Skeletal muscle satellite cell (primary cell): ENCODE results near the gene GABARAPL2.
A peak's percentile ranks its signal among the peaks of the same experiment; 100 is the strongest.

Source experiments
- H3K27me3 ChIP-seq: 2 replicates; pipeline ENCODE4 v1.7.0; 2013; ENCODE audit warnings: low read length; ENCODE audit not compliant: control insufficient read depth, insufficient read depth
- H3K36me3 ChIP-seq: 2 replicates; pipeline ENCODE4 v1.7.0; 2013; ENCODE audit warnings: mild to moderate bottlenecking, control low read depth, low read length; ENCODE audit not compliant: insufficient read depth
- H3K4me1 ChIP-seq: 2 replicates; pipeline ENCODE4 v1.7.0; 2013; ENCODE audit warnings: low read length; ENCODE audit not compliant: control insufficient read depth, insufficient read depth
- H3K4me2 ChIP-seq: 2 replicates; pipeline ENCODE4 v1.7.0; 2013; ENCODE audit warnings: mild to moderate bottlenecking, low read length
- H3K4me3 ChIP-seq: 2 replicates; pipeline ENCODE4 v1.7.0; 2013; ENCODE audit warnings: low read length
- H3K9ac ChIP-seq: 2 replicates; pipeline ENCODE4 v1.7.0; 2013; ENCODE audit warnings: mild to moderate bottlenecking, low read depth, low read length, moderate library complexity
- H3K9me3 ChIP-seq: replicated peaks from 2 replicates; pipeline ENCODE4 v1.7.0; 2013; ENCODE audit warnings: mild to moderate bottlenecking, control low read depth, low read length

Gene GABARAPL2

GRCh38 chr16:75555707-75556430, 10.3 kb upstream of the GABARAPL2 start, which contains the start of gene TMEM231:
Gene TMEM231, minus strand, starts transcription at chr16:75556252. Its CDS starts 43 bp downstream, at chr16:75556209.
- Histone ChIP-seq H3K4me1 (peaks cover 19% of the 10 kb centered on the region), H3K36me3 (no peaks in the 10 kb centered on the region), H3K27me3 (no peaks in the 10 kb centered on the region), H3K9ac (peak within 1 kb of the TSS; percentile 79), H3K4me2 (peak within 1 kb of the TSS; percentile 95), H3K9me3 (no peaks in the 10 kb centered on the region), H3K4me3 (peak within 1 kb of the TSS; percentile 75)

DNA sequence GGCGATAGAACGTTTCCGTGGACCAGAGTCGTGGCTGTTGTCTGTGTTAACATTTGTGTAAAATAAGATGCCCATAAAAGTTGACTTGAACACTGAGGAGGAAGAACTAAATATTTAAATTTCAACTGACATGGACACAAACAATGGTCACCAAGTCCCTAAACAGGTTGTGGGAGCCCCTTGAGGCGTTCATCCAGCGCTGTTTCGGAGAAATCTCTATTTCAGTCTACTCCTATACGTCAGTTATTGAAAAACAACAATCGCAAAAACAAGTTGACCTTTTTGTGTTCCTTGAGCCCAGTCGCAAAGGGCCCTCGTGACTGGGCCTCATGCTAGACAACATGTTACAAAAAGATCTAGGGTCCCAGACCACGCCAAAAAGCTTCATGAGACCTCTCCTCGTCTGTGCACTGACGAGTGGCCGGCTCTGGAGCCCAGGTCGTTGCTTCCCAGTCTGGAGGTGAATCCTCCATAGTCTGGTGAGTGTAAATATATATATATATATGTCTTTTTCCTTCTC, 9.7 kb upstream of the GABARAPL2 start:
- Histone ChIP-seq H3K27me3 (no peaks in the 10 kb centered on the region), H3K9ac (peak overlapping the region; percentile 79), H3K9me3 (no peaks in the 10 kb centered on the region), H3K4me1 (peaks cover 19% of the 10 kb centered on the region), H3K4me2 (peak overlapping the region; percentile 95), H3K4me3 (peak overlapping the region; percentile 75), H3K36me3 (no peaks in the 10 kb centered on the region)

GRCh38 chr16:75558846-75559401, 7.3 kb upstream of the GABARAPL2 start:
- Histone ChIP-seq H3K4me2 (no peak overlapping the region), H3K36me3 (no peaks in the 10 kb centered on the region), H3K4me1 (peaks cover 19% of the 10 kb centered on the region), H3K4me3 (no peak overlapping the region), H3K27me3 (peaks cover 14% of the 10 kb centered on the region), H3K9me3 (no peaks in the 10 kb centered on the region), H3K9ac (no peak overlapping the region)

DNA sequence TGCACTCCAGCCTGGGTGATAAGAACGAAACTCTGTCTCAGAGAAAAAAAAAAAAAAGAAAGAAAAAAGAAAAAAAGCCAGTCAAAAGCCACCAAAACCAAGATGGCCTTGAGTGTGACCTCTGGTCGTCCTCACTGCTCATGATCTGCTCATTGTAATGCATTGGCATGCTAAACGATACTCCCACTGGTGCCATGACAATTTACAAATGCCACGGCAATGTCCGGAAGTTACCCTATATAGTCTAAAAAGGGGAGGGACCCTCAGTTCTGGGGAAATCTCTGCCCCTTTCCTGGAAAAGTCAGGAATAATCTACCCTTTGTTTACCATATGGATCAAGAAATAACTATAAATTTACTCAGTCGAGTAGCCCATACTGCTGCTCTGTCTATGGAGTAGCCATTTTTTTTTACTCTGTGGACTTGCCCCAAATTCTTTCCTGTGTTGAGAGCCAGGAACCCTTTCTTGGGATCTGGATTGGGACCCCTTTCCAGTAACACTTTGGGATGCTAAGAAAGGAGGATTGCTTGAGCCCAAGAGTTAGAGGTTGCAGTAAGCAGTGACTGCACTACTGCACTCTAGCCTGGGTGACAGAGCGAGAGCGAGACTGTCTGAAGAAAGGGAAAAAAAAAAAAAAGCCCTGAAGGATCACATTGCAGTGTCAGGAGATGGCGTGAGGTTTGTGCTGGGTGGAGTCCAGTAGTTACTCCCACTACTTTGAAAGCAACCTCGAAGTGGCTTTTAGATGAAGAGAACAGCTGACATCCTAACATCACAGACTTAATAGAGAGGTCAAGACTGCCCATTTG, 6.4 kb upstream of the GABARAPL2 start:
- H3K4me2 ChIP-seq, result peak overlapping the region; percentile 75
- H3K4me3 ChIP-seq, result no peak overlapping the region
- no peak overlapping the region for H3K9ac ChIP-seq
- H3K36me3 ChIP-seq, result no peaks in the 10 kb centered on the region
- no peaks in the 10 kb centered on the region for H3K9me3 ChIP-seq
- peaks cover 16% of the 10 kb centered on the region for H3K4me1 ChIP-seq
- H3K27me3 ChIP-seq, result peaks cover 14% of the 10 kb centered on the region

DNA sequence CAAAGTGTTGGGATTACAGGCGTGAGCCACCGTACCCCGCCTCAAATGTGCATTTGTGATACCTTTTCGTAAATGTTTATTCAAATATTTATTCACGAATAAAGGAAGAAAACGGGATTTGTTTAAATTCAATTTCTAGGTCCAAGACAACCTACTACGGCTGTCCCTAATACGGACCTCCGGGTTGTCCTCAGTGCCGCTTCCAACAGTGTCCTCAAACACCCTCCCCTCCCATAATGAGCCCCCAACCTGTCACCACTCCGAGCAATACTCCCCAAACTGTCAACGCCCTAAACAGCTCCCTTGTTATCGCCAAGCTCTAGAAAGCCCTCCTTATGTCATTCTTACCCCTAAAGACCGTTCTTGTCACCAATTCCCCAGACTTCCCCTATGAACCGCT, 539 bp upstream of the GABARAPL2 start:
- peaks cover 14% of the 10 kb centered on the region for H3K27me3 ChIP-seq
- peak overlapping the region; percentile 93 for H3K9ac ChIP-seq
- H3K4me2 ChIP-seq, result peak overlapping the region; percentile 90
- H3K4me3 ChIP-seq, result peak overlapping the region; percentile 85
- peaks cover 25% of the 10 kb centered on the region for H3K36me3 ChIP-seq
- no peaks in the 10 kb centered on the region for H3K9me3 ChIP-seq
- peaks cover 13% of the 10 kb centered on the region for H3K4me1 ChIP-seq

GRCh38 chr16:75566758-75567255, 628 bp downstream of the GABARAPL2 start:
- peaks cover 14% of the 10 kb centered on the region for H3K27me3 ChIP-seq
- H3K9me3 ChIP-seq, result no peaks in the 10 kb centered on the region
- H3K4me2 ChIP-seq, result peak overlapping the region; percentile 90
- peaks cover 13% of the 10 kb centered on the region for H3K4me1 ChIP-seq
- H3K9ac ChIP-seq, result peak overlapping the region; percentile 93
- H3K36me3 ChIP-seq, result peaks cover 30% of the 10 kb centered on the region
- H3K4me3 ChIP-seq, result peak overlapping the region; percentile 85

- Histone ChIP-seq H3K27me3 (peaks cover 8% of the 10 kb centered on the region), H3K4me3 (no peak overlapping the region), H3K36me3 (peaks cover 40% of the 10 kb centered on the region), H3K4me1 (peaks cover 13% of the 10 kb centered on the region), H3K4me2 (peak overlapping the region; percentile 90), H3K9ac (no peak overlapping the region), H3K9me3 (no peaks in the 10 kb centered on the region)
Measured at GRCh38 chr16:75567911-75568310, 1.7 kb downstream of the GABARAPL2 start.

DNA sequence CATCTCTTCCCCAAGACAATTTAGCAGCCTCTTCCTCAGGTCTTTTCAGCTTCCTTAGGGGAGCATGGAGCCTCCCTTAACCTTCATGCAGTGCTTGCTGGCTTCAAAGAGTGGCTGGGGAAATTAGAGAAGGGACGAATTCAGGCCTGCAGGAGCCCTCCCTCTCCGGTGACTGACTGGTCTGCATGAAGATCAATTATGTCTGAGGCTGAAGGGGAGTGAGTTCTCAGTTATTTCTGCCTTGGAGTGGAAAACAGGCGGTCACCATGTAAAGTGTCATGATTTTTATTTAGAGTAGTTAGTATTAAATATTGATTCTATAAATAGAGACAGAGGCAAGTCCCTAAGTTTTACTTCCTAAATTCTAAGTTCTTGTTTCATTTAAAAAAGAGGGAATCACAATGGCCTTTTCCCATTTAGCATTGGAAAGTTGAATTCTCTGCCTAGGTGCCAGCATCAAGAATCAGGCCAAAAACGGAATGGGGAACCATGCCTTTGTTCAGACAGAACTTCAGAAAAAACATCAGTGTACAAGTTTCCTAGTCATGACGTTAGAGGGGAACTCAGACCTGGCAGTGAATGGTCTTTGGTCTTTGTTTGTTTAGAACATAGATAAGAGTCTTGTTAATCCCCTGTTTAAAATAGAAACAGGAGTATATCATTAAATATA, 4.4 kb downstream of the GABARAPL2 start:
- Histone ChIP-seq H3K4me1 (peaks cover 8% of the 10 kb centered on the region), H3K36me3 (peaks cover 55% of the 10 kb centered on the region), H3K4me3 (no peak overlapping the region)

GRCh38 chr16:75572864-75573542, 6.8 kb downstream of the GABARAPL2 start:
- Histone ChIP-seq H3K4me3 (no peak overlapping the region), H3K9me3 (no peaks in the 10 kb centered on the region), H3K9ac (no peak overlapping the region), H3K36me3 (peaks cover 62% of the 10 kb centered on the region), H3K4me1 (no peaks in the 10 kb centered on the region), H3K27me3 (no peaks in the 10 kb centered on the region), H3K4me2 (no peak overlapping the region)

More for the DNA sequence above, 4.4 kb downstream of the GABARAPL2 start:
- Histone ChIP-seq H3K9me3 (no peaks in the 10 kb centered on the region), H3K4me2 (no peak overlapping the region), H3K27me3 (no peaks in the 10 kb centered on the region), H3K9ac (no peak overlapping the region)

GRCh38 chr16:75573955-75574354, 7.8 kb downstream of the GABARAPL2 start:
- peaks cover 60% of the 10 kb centered on the region for H3K36me3 ChIP-seq
- no peak overlapping the region for H3K9ac ChIP-seq
- H3K4me3 ChIP-seq, result no peak overlapping the region
- H3K27me3 ChIP-seq, result no peaks in the 10 kb centered on the region
- no peaks in the 10 kb centered on the region for H3K9me3 ChIP-seq
- no peaks in the 10 kb centered on the region for H3K4me1 ChIP-seq
- H3K4me2 ChIP-seq, result no peak overlapping the region
